GM12864 (cell line): ENCODE measurements around the gene TMEM98.

Experiments used
- DNase-seq: peaks from one replicate; pipeline ENCODE4 v3.0.0-alpha.2; 2011; ENCODE audit warnings: low read depth
- H3K4me3 ChIP-seq: 2 replicates; pipeline ENCODE4 v1.5.1; 2011; ENCODE audit warnings: mild to moderate bottlenecking, low read depth, low read length, control low read depth
- CTCF ChIP-seq: IDR thresholded peaks from 2 replicates; pipeline ENCODE4 v1.5.1; 2011; ENCODE audit warnings: low read depth, mild to moderate bottlenecking, moderate library complexity, low read length, control low read depth, inconsistent platforms; ENCODE audit errors: missing control alignments

TMEM98 gene

DNA sequence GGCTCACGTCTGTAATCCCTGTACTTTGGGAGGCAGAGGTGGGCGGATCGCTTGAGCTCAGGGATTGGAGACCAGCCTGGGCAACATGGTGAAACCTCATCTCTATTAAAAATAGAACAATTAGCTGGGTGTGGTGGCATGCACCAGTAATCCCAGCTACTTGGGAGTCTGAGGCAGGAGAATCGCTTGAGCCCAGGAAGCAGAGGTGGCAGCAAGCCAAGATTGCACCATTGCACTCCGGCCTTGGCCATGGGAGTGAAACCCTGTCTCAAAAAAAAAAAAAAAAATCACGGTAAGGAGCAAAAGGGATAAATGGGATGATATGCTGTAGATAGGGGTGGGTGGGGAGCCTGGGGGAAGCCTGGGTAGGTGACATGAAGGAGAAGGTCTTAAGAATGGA lies 20.4 kb upstream of the TMEM98 start:
- H3K4me3 ChIP-seq: no peak overlapping the region
- no peak for TF ChIP-seq CTCF
- DNase-seq: no peak

- peak; percentile 75 for DNase-seq
- no peak overlapping the region for H3K4me3 ChIP-seq
- TF ChIP-seq CTCF: peak; percentile 92
Observed at GRCh38 chr17:32909787-32910369, 18.1 kb upstream of the TMEM98 start.

DNA sequence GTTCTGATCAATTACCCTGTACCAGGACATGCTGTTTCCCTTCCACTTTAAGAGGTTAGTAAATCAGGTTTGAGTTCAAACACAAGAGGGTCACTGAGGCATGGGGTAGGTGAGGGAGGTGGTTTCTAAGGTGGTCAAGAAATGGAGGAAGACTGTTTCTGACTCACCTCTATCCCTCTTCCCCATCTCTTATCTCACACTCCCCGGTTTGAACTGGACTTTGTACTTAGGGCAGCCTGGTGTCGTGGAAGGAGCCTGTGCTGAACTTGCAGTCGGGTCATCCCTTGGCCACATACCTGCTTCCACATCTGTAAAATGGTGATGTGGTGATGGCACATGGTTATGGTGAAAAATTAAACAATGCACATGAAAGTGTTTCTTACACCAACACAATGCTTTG lies 17.2 kb upstream of the TMEM98 start:
- H3K4me3 ChIP-seq: no peak overlapping the region
- no peak for DNase-seq
- TF ChIP-seq CTCF: no peak

GRCh38 chr17:32912218-32912897 lies 15.6 kb upstream of the TMEM98 start:
- no peak for DNase-seq
- TF ChIP-seq CTCF: no peak
- no peak overlapping the region for H3K4me3 ChIP-seq

GRCh38 chr17:32913593-32913992 lies 14.4 kb upstream of the TMEM98 start:
- no peak for DNase-seq
- no peak for TF ChIP-seq CTCF
- no peak overlapping the region for H3K4me3 ChIP-seq

DNA sequence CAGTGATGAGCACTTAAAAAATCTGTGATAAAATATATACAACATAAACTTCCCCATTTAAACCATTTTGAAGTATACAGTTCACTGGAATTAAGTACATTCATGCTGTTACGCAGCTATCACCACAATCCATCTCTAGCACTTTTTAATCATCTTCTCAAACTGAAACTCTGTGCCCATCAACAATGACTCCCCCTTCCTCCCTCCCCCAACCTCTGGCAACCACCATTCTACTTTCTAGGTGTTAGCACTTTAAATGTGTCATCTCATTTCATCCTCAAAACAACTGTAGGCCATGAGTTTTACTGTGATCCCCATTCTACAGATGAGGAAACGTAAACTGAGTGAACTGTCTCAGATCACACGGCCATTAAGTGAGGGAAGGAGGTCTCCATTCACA lies 13.8 kb upstream of the TMEM98 start:
- no peak for TF ChIP-seq CTCF
- no peak overlapping the region for H3K4me3 ChIP-seq
- no peak for DNase-seq

DNA sequence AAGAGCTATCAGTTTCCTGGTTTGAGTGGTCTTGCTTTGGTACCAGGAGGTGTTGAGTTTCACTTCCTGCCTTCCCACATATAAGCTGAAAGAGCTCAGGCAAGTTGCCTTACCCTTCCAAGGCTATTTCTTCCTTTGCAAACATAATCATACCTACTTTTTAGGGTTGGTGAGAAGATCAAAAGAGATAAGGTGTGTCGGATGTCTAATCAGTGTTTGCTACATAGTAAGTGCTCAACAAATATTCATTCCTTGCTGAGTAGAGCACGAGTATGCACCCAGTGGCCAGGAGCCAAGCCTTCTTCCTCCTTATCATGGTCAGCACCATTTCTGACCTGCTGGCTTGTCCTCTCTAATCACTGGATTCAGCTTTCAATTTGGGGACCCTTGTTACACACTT lies 12.7 kb upstream of the TMEM98 start:
- no peak for TF ChIP-seq CTCF
- DNase-seq: no peak
- H3K4me3 ChIP-seq: no peak overlapping the region
